OCI-LY1 (cell line): Measurements from ENCODE around the gene KRTAP2-1.

Experiments
- H2AFZ ChIP-seq: fragments of 200-600 bp; sonication (generic), shearing (Covaris generic); 2 replicates; pipeline ENCODE4 v1.6.0; 2014; ENCODE audit warnings: antibody characterized with exemption, mild to moderate bottlenecking, low read length
- H3F3A ChIP-seq: fragments of 200-600 bp; sonication (generic), shearing (Covaris generic); 2 replicates; pipeline ENCODE4 v1.6.0; 2014; ENCODE audit warnings: mild to moderate bottlenecking, antibody characterized with exemption, low read length, moderate library complexity; ENCODE audit not compliant: insufficient read depth
- H3K27ac ChIP-seq: fragments of 200-600 bp; sonication (generic); 2 replicates; pipeline ENCODE4 v1.5.1; 2014; ENCODE audit warnings: low read length, mixed run types, mild to moderate bottlenecking, low read depth; ENCODE audit not compliant: poor library complexity, severe bottlenecking
- H3K27me3 ChIP-seq: fragments of 200-600 bp; sonication (generic); 2 replicates; pipeline ENCODE4 v1.6.0; 2014; ENCODE audit warnings: antibody characterized with exemption, mild to moderate bottlenecking, low read length, moderate library complexity; ENCODE audit not compliant: insufficient read depth
- H3K36me3 ChIP-seq: fragments of 200-600 bp; sonication (generic); 2 replicates; pipeline ENCODE4 v1.6.1; 2014; ENCODE audit warnings: mild to moderate bottlenecking, antibody characterized with exemption, low read length, moderate library complexity, mixed read lengths; ENCODE audit not compliant: insufficient read depth
- H3K4me1 ChIP-seq: fragments of 200-600 bp; sonication (generic); 2 replicates; pipeline ENCODE4 v1.5.1; 2014; ENCODE audit warnings: mild to moderate bottlenecking, low read length, moderate library complexity; ENCODE audit not compliant: insufficient read depth, severe bottlenecking
- H3K4me2 ChIP-seq: fragments of 200-600 bp; sonication (generic), shearing (Covaris generic); 2 replicates; pipeline ENCODE4 v1.6.1; 2014; ENCODE audit warnings: low read length
- H3K4me3 ChIP-seq: fragments of 200-600 bp; sonication (generic); 2 replicates; pipeline ENCODE4 v1.5.1; 2014; ENCODE audit warnings: low read length, low read depth, mild to moderate bottlenecking, mixed read lengths; ENCODE audit not compliant: poor library complexity, severe bottlenecking
- H3K79me2 ChIP-seq: fragments of 200-600 bp; shearing (Covaris generic); 2 replicates; pipeline ENCODE4 v1.6.1; 2016; ENCODE audit warnings: mixed run types, low read length, mixed read lengths; ENCODE audit not compliant: insufficient read depth
- H3K9ac ChIP-seq: fragments of 200-600 bp; sonication (generic), shearing (Covaris generic); 2 replicates; pipeline ENCODE4 v1.6.1; 2014; ENCODE audit warnings: mild to moderate bottlenecking, low read length, mixed read lengths
- H3K9me2 ChIP-seq: fragments of 200-600 bp; sonication (generic), shearing (Covaris generic); 2 replicates; pipeline ENCODE4 v1.6.1; 2014; ENCODE audit warnings: low read depth, mild to moderate bottlenecking, low read length, mixed read lengths
- H3K9me3 ChIP-seq: fragments of 200-600 bp; shearing (Covaris generic); 2 replicates; pipeline ENCODE4 v1.6.1; 2014; ENCODE audit warnings: low read length, mixed read lengths
- H4K20me1 ChIP-seq: fragments of 200-600 bp; sonication (generic), shearing (Covaris generic); 2 replicates; pipeline ENCODE4 v1.6.0; 2016; ENCODE audit warnings: mild to moderate bottlenecking, low read length; ENCODE audit not compliant: insufficient read depth
- CTCF ChIP-seq: fragments of 200-600 bp; sonication (generic), shearing (Covaris generic); IDR thresholded peaks from 2 replicates; pipeline ENCODE4 v1.5.1; 2017; ENCODE audit warnings: mild to moderate bottlenecking, antibody characterized with exemption, low read length, moderate library complexity, mixed read lengths
- EZH2 ChIP-seq: fragments of 200-600 bp; sonication (generic), shearing (Covaris generic); IDR thresholded peaks from 2 replicates; pipeline ENCODE4 v1.8.0; 2017; ENCODE audit warnings: borderline replicate concordance, mixed run types, mild to moderate bottlenecking, antibody characterized with exemption, low read length, moderate library complexity, mixed read lengths

KRTAP2-1 gene

GRCh38 chr17:41026715-41027471 is 20.2 kb downstream of the KRTAP2-1 start, which contains the start of gene KRTAP1-5:
TSS of gene KRTAP1-5 (minus strand) at chr17:41027208. CDS start at chr17:41027155, 53 bp downstream.
- TF ChIP-seq EZH2, result no peak
- TF ChIP-seq CTCF, result no peak
- Histone ChIP-seq H3K9me3 (no peaks in the 10 kb centered on the region), H3K9ac (no peak within 1 kb of the TSS), H3K4me1 (no peaks in the 10 kb centered on the region), H4K20me1 (no peaks in the 10 kb centered on the region), H3K4me2 (no peak within 1 kb of the TSS), H3K36me3 (no peaks in the 10 kb centered on the region), H3F3A (no peaks in the 10 kb centered on the region), H3K27ac (no peak within 1 kb of the TSS), H2AFZ (no peak within 1 kb of the TSS), H3K79me2 (no peaks in the 10 kb centered on the region), H3K4me3 (no peak within 1 kb of the TSS), H3K27me3 (no peaks in the 10 kb centered on the region), H3K9me2 (no peaks in the 10 kb centered on the region)

DNA sequence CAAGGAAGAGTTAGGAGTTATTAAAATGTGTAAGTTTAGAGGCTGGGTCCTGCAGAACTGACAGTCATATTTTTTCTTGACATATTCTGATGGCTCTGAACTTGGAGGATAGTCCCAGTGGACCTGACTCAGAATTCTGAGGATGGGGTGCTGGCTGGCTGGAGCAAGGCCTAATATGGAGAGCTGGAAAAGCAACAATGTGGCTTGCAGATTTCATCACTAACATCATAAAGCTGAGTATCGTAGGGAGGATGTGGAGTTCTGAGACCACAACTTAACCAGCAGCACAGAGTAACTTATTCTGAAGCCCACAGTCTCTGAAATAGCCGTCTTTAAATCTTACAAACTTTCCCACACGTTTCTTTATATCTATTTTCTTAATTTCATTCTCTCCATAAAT is 22.4 kb downstream of the KRTAP2-1 start:
- Histone ChIP-seq H3K36me3 (no peaks in the 10 kb centered on the region), H3K27ac (no peak overlapping the region), H3K9me2 (no peaks in the 10 kb centered on the region), H4K20me1 (no peaks in the 10 kb centered on the region), H3K9ac (no peak overlapping the region), H3F3A (no peaks in the 10 kb centered on the region), H3K4me3 (no peak overlapping the region), H3K27me3 (no peaks in the 10 kb centered on the region), H3K4me2 (no peak overlapping the region), H2AFZ (no peak overlapping the region), H3K9me3 (no peaks in the 10 kb centered on the region), H3K79me2 (no peaks in the 10 kb centered on the region), H3K4me1 (no peaks in the 10 kb centered on the region)
- TF ChIP-seq EZH2 (no peak), CTCF (no peak)

- TF ChIP-seq EZH2 (no peak), CTCF (no peak)
- Histone ChIP-seq H3K4me3 (no peak overlapping the region), H3K4me2 (no peak overlapping the region), H3K9me3 (no peaks in the 10 kb centered on the region), H2AFZ (no peak overlapping the region), H3K27ac (no peak overlapping the region), H3K27me3 (no peaks in the 10 kb centered on the region), H3K79me2 (no peaks in the 10 kb centered on the region), H3K9me2 (no peaks in the 10 kb centered on the region), H3K4me1 (no peaks in the 10 kb centered on the region), H3K9ac (no peak overlapping the region), H4K20me1 (no peaks in the 10 kb centered on the region), H3K36me3 (no peaks in the 10 kb centered on the region), H3F3A (no peaks in the 10 kb centered on the region)
Observed at GRCh38 chr17:41020336-41020735, 26.8 kb downstream of the KRTAP2-1 start.
